GM21786 (cell line): ENCODE measurements around the gene LILRA5.
"Not testable (repeated sequence)": the region's sequence is repeated elsewhere in the genome, so short reads cannot be mapped to it uniquely, and the experiment has no call there.

Experiments used
- ATAC-seq: cut with Tn5 transposase; IDR thresholded peaks from one replicate; pipeline ENCODE4 v1.9.1; 2021; ENCODE audit not compliant: unreplicated experiment

The LILRA5 gene

GRCh38 chr19:54335164-54335563 lies 22.2 kb upstream of the LILRA5 start:
- ATAC-seq, result no peak

DNA sequence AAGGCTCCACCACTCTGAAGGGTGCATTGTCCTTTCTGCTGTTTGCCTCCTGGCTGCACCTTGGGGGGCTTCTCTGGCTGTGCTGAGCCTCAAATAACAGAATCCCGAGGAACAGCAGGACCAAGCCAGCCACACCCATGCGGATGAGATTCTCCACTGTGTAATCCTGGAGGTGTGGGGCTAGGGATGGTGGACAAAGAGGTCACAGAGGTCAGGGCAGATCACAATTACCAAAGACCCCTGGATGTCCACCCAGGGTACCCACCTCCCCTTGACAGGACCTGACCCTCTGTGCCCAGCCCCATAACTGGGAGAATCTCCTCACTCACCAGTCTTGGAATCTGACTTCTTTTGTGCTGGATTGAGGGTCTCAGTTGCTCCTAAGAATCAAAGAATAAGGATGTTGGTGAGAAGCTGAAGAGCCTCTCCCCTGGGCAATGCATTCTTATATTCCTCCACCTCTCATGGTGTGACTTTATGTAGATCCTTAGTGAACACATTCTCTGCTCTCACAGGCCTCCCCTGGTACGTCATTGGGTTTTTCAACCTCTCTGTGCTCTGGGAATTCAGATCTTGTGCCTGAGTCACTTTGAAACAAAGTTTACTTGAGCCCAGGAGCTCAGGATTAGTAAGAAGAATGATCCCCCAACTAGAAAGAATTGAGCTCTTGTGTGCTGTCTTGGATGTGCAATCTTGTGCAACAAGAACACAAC lies 20.8 kb upstream of the LILRA5 start:
- no peak for ATAC-seq

- ATAC-seq, result no peak
These were observed 19.2 kb upstream of the LILRA5 start for GRCh38 chr19:54332149-54332548.

DNA sequence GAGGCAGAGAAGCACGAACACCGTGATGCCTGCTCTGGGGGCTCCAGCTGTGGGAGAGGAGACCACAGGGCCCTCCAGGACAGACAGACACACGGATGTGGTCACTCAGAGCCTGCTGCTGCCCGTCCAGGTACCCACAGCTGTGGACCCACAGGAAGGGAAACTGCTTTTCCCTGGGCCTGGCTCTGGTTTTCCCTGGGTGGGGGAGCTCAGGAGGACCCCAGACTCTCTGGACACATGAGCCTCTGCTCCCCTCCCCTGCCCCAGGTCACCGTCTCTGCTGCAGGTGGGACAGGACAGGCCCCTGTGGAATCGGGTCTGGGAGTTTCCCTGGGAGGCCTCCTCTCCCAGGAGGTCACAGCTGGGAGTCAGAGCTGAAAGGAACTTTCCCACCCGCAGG lies 18.7 kb upstream of the LILRA5 start:
- ATAC-seq, result no peak

DNA sequence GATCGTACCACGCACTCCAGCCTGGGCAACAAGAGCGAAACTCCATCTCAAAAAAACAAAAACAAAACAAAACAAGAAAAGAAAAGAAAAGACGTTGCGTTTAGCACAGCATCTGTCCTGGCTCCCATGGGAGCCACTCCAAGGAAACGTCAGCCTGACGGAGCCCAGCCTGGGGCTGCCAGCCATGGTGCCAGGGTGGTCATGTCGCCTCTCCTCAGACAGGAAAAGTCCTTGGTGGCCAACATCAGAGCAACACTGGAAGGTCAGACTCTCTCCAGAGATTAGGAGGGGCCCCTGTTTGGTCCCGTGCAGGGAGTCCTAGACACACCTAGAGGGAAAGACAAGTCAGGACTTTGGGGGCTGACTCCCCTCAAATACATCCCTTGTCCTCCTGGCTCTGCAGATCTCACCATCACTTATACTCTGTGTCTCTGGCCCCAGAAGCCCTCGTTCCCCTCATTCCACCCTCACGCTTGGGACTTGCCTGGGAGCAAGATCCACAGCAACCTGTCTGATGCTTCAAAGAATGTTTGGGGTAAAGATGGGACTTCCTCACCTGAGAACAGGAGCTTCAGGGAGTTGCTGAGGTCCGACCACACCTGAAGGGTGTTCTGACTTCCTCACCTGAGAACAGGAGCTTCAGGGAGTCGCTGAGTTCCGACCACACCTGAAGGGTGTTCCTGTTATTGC lies 16.7 kb upstream of the LILRA5 start:
- no peak for ATAC-seq

DNA sequence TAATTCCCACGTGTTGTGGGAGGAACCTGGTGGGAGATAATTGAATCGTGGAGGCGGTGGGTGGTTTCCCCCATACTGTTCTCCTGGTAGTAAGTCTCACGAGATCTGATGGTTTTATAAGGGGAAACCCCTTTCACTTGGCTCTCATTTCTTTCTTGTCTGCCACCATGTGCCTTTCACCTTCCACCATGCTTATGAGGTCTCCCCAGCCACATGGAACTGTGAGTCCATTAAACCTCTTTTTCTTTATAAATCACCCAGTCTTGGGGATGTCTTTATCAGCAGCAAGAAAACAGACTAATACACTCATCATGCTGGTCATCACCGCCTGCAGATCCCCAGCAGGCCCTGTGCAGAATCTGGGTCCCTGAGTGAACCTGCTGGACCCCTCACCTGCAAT lies 15.8 kb upstream of the LILRA5 start:
- ATAC-seq, result not testable (repeated sequence)

DNA sequence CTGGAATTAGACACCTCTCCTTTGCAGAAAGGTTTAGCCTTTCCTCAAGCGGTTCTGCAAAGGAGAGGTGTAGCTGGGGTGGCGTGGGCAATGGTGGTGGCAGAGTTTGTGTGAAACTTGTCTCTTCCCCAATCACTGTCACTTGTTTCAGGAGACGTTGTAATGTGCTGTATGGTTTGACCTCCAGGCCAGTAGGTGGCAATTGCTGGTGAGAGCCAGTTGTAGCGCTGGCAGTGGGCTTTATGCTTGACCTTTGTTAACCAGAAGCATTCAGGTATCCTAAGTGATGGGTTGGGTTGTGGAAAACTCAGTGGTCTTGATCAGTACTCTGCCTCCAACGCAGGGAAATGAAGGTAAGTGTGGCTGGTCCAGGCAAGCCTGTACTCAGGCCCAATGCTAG lies 12.7 kb upstream of the LILRA5 start:
- no peak for ATAC-seq

- ATAC-seq, result no peak
These were observed 12.2 kb upstream of the LILRA5 start for GRCh38 chr19:54325194-54325621.

- no peak for ATAC-seq
These were observed 11.1 kb upstream of the LILRA5 start for GRCh38 chr19:54324071-54324470.

- ATAC-seq, result not testable (repeated sequence)
These were observed 10.0 kb upstream of the LILRA5 start for GRCh38 chr19:54322934-54323333.

DNA sequence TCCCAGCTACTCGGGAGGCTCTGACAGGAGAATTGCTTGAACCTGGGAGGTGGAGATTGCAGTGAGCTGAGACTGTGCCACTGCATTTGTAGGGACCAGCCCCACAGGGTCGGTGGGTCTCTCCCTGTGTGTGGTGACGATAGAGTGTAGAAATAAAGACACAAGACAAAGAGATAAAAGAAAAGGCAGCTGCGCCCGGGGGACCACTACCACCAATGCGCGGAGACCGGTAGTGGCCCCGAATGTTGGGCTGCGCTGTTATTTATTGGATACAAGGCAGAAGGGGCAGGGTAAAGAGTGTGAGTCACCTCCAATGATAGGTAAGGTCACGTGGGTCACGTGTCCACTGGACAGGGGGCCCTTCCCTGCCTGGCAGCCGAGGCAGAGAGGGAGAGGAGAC lies 9.3 kb upstream of the LILRA5 start:
- ATAC-seq, result not testable (repeated sequence)

DNA sequence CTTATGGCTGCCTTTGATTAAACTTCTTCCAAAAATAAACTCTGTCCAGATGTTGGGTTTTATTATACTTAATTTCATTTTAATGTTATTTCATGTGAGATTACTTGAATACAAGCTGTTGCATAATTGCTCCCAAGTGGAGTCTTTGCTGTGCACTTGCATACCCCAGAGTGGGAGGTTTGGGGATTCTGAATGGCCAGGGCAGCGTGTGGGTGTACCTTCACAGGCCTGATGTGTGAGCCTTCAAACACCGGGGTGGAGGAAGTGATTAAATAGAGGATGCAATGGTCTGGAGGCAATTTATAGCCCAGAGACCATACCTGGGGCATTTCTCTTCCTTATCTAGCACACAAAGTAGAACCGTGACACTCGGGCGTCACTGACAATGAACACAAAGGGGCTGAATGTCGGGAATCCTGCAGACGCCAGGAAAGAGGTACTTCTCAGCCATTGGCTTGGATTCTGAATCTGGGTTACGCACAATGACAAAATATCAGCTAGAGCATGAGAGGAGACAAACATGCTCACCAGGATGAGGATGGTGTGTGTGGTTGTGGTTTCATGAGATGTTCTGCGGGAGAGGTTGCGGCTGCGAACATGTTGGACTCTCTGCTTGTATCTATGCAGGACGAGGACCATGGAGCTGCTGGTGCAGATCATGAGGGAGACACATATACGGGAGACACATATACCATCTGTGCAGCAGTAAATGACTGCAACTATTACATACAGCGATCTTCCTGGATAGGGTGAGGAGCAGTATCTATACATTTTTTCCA lies 7.1 kb upstream of the LILRA5 start:
- no peak for ATAC-seq

DNA sequence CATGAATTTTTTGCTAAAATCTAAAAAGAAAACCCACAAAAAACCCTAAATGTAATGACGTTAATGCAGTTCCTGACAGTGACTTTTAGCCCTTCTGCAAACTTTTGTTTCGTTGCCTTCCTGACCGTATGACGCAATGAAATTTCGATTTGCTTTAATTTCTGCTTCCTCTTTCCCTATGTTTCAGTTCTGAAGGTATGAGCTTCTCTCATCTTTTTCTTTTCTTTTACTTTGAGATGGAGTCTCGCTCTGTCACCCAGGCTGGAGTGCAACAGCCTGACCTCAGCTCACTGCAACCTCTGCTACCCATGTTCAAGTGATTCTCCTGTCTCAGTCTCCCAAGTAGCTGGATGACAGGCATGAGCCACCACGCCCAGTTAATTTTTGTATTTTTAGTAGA lies 6.1 kb upstream of the LILRA5 start:
- no peak for ATAC-seq

DNA sequence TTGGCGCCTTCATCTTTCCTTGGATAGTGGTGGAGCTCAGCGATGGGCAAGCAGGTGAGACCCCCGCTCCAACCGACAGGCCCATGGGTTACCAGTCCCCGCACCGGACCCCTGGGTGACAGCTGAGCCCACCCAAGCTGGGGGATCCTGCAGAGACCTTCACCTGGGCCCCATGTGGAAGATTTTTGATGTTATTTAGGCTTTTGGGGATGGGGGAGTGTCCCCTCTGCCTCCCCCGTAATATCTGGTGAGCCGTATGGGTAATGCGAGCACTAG lies 4.9 kb upstream of the LILRA5 start:
- no peak for ATAC-seq

DNA sequence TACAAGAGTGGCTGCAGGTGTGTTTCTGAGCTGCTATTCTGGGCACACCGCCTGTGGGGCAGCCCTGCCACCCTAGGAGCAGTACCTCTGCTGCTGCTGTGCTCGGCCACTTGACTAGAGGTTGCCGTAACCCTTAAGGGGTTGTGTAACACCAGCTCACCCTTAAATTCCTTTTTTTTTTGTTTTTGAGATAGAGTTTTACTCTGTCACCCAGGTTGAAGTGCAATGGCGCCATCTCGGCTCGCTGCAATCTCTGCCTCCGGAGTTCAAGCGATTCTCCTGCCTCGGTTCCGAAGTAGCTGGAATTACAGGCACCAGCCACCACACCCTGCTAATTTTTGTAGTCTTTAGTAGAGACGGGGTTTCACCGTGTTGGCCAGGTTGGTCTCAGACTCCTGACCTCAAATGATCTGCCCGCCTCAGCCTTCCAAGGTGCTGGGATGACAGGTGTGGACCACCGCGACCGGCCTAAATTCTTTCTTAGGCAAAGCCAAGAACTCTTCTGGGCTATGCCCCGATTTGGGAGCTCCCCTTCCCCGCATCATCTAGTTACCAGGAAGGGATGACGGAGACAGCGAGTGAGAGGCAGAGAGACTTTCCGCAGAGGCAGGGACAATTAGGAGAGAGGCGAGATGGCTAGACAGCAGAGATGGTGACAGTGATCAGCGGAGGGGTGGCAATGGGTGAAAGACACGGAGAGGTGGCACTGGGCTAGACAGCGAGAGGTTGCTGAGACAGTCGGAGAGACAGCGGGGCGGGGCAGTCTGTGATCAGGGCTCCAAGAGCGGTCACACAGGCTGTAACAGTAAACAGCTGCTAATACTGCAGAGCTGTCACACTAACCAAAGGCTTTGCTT lies 4.4 kb upstream of the LILRA5 start:
- ATAC-seq, result no peak

DNA sequence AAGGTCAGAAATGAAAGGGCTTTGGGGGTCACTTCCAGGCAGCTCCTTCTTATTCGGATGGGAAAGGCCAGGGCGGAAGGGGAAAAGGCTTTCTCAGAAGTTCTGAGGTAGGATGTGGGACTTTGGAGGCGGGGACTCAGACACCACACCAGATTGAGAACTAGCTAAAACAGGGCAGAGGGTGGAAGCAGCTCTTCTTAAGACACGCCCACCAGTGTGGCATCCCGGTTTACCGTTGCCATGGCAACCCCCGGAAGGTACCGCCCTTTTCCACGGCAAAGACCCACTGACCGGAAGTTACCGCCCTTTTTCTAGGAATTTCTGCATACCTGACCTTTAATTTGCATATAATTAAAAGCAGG lies 3.8 kb upstream of the LILRA5 start:
- ATAC-seq, result no peak

- ATAC-seq, result no peak
These were observed 3.0 kb upstream of the LILRA5 start for GRCh38 chr19:54315956-54316355.

DNA sequence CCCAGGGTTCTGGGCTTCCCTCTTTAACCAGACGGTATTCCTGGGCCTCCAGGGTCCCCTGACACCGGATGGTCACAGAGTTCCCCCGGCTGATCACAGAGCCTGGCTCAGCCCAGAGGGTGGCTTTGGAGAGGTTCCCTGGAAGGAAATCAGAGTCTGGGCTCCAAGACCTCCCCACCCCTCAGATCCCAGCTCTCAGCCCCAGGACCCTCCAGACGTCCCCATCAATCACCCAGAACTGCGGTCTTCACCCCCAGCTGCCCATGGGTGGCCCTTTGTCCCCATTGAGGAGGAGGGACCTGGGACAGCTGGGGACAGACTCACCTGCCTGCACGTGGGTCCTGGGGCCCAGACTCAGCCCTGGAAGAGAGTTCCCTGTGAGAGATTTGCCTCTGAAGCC lies 955 bp downstream of the LILRA5 start:
- no peak for ATAC-seq

- ATAC-seq, result no peak
These were observed 1.5 kb downstream of the LILRA5 start for GRCh38 chr19:54311486-54311885.

DNA sequence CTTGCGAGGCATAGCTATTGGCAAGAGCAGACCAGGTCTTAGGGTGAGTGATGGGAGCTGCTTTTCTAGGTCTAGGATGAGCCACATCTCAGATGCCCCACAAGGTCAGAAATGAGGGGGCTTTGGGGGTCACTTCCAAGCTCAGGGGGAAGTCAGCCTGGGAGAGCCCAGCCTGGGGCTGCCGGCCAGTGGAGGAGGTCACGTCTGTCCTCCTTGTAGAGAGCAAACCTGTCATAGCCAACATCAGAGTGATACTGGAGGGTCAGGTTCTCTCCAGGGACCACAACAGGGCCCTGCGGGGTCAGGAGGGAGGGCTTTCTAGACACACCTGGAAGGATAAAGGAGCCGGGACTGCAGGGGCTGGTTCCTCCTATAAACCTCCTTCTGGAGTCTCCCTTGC lies 2.4 kb downstream of the LILRA5 start:
- ATAC-seq, result no peak

DNA sequence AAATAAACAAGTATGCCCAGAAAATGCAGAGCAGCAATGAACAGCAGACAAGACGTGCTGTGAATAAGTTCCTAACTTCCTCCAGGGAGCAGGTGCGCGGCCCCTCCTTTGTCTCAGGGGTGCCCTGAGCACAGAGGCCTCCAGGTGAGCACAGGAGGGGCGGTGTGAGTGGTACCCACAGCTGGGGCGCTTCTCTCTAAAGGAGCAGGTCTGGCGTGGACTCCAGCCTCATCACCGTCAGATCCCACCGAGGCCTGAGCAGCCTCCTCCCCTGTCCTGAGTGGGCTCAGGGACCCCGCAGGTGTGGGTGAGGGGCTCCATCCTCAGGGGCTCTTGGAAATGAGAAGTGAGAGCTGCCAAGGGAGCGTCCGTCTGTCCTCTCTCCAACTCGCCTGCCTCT lies 3.2 kb downstream of the LILRA5 start:
- no peak for ATAC-seq
